ENCODE data around the gene IGSF22.

Gene IGSF22

GRCh38 chr11:18726040-18726439, at the start of gene IGSF22:
IGSF22 (minus strand) TSS chr11:18726188; CDS start chr11:18724236, 1,952 bp downstream.
- DNase-seq (ENCODE audit: low read depth), result no peak

- no peak for DNase-seq (ENCODE audit: low read depth)
These were observed 48.8 kb upstream of the IGSF22 start for GRCh38 chr11:18774801-18775200.

- no peak for DNase-seq (ENCODE audit: low read depth)
These were observed 47.7 kb upstream of the IGSF22 start for GRCh38 chr11:18773681-18774080.

- DNase-seq (ENCODE audit: low read depth), result no peak
These were observed 47.1 kb upstream of the IGSF22 start for GRCh38 chr11:18773104-18773503.

GRCh38 chr11:18772211-18772610, 46.2 kb upstream of the IGSF22 start:
- DNase-seq (ENCODE audit: low read depth), result no peak

GRCh38 chr11:18771266-18772035, 45.5 kb upstream of the IGSF22 start:
- DNase-seq (ENCODE audit: low read depth), result no peak

GRCh38 chr11:18770479-18771125, 44.6 kb upstream of the IGSF22 start:
- DNase-seq (ENCODE audit: low read depth), result no peak

- no peak for DNase-seq (ENCODE audit: low read depth)
These were observed 43.9 kb upstream of the IGSF22 start for GRCh38 chr11:18769802-18770456.

- DNase-seq (ENCODE audit: low read depth), result no peak
These were observed 43.0 kb upstream of the IGSF22 start for GRCh38 chr11:18768978-18769377.

- no peak for DNase-seq (ENCODE audit: low read depth)
These were observed 42.5 kb upstream of the IGSF22 start for GRCh38 chr11:18768472-18768901.

GRCh38 chr11:18766015-18766414, 40.0 kb upstream of the IGSF22 start:
- DNase-seq (ENCODE audit: low read depth), result no peak

GRCh38 chr11:18765554-18765953, 39.6 kb upstream of the IGSF22 start:
- DNase-seq (ENCODE audit: low read depth), result no peak

- no peak for DNase-seq (ENCODE audit: low read depth)
These were observed 35.8 kb upstream of the IGSF22 start for GRCh38 chr11:18761741-18762140.

GRCh38 chr11:18761144-18761543, 35.2 kb upstream of the IGSF22 start:
- no peak for DNase-seq (ENCODE audit: low read depth)

- DNase-seq (ENCODE audit: low read depth), result no peak
These were observed 31.8 kb upstream of the IGSF22 start for GRCh38 chr11:18757811-18758210.

GRCh38 chr11:18756889-18757288, 30.9 kb upstream of the IGSF22 start:
- no peak for DNase-seq (ENCODE audit: low read depth)

- no peak for DNase-seq (ENCODE audit: low read depth)
These were observed 28.3 kb upstream of the IGSF22 start for GRCh38 chr11:18754308-18754707.

- no peak for DNase-seq (ENCODE audit: low read depth)
These were observed 26.5 kb upstream of the IGSF22 start for GRCh38 chr11:18752502-18752901.

GRCh38 chr11:18750944-18751343, 25.0 kb upstream of the IGSF22 start:
- no peak for DNase-seq (ENCODE audit: low read depth)

GRCh38 chr11:18749681-18750319, 23.8 kb upstream of the IGSF22 start:
- DNase-seq (ENCODE audit: low read depth), result no peak

GRCh38 chr11:18748766-18749365, 22.9 kb upstream of the IGSF22 start:
- no peak for DNase-seq (ENCODE audit: low read depth)

- DNase-seq (ENCODE audit: low read depth), result no peak
These were observed 19.3 kb upstream of the IGSF22 start for GRCh38 chr11:18745251-18745650.

All from activated T-helper 9 cell treated with anti-CD3 and anti-CD28 coated beads, Interleukin-2, amount 50 U/mL, for 16 hours (primary cell).